OCI-LY3 (cell line): ENCODE measurements around the gene RPGR.

ENCODE experiments used
- H2AFZ ChIP-seq: fragments of 200-600, 300-600 bp; shearing (Covaris generic); 2 replicates; pipeline ENCODE4 v1.6.0; 2014; ENCODE audit warnings: antibody characterized with exemption, low read depth, low read length
- H3K27ac ChIP-seq: fragments of 200-600, 300-600 bp; sonication (generic); 2 replicates; pipeline ENCODE4 v1.5.1; 2014; ENCODE audit warnings: mild to moderate bottlenecking, low read length, moderate library complexity, mixed read lengths
- H3K27me3 ChIP-seq: fragments of 200-600, 300-600 bp; sonication (generic); 2 replicates; pipeline ENCODE4 v1.6.1; 2014; ENCODE audit warnings: low read depth, low read length, mixed read lengths
- H3K36me3 ChIP-seq: fragments of 200-600, 300-600 bp; sonication (generic); replicated peaks from 2 replicates; pipeline ENCODE3; 2014; ENCODE audit warnings: low read depth, low read length, mixed read lengths
- H3K4me1 ChIP-seq: fragments of 300-600, 200-600 bp; sonication (generic); 2 replicates; pipeline ENCODE4 v1.6.1; 2014; ENCODE audit warnings: low read length, mixed read lengths
- H3K4me2 ChIP-seq: fragments of 200-600, 300-600 bp; sonication (generic); 2 replicates; pipeline ENCODE4 v1.6.1; 2014; ENCODE audit warnings: low read length, mixed read lengths
- H3K4me3 ChIP-seq: fragments of 300-600, 200-600 bp; sonication (generic); 2 replicates; pipeline ENCODE4 v1.5.1; 2014; ENCODE audit warnings: antibody characterized with exemption, mild to moderate bottlenecking, low read length, moderate library complexity
- H3K79me2 ChIP-seq: fragments of 300-600, 200-600 bp; shearing (Covaris generic); 2 replicates; pipeline ENCODE4 v1.6.1; 2014; ENCODE audit warnings: mild to moderate bottlenecking, low read length, mixed read lengths
- H3K9ac ChIP-seq: fragments of 300-600, 200-600 bp; shearing (Covaris generic); 2 replicates; pipeline ENCODE4 v1.6.0; 2014; ENCODE audit warnings: mild to moderate bottlenecking, low read length, moderate library complexity
- H3K9me3 ChIP-seq: fragments of 200-600, 300-600 bp; shearing (Covaris generic); 2 replicates; pipeline ENCODE4 v1.6.1; 2014; ENCODE audit warnings: low read length, mixed read lengths; ENCODE audit not compliant: insufficient read depth
- H4K20me1 ChIP-seq: fragments of 200-600, 300-600 bp; sonication (generic); 2 replicates; pipeline ENCODE4 v1.6.1; 2016; ENCODE audit warnings: low read length, mixed read lengths; ENCODE audit not compliant: insufficient read depth
- EZH2phosphoT487 ChIP-seq: fragments of 200-600 bp; shearing (Covaris generic); IDR thresholded peaks from 2 replicates; pipeline ENCODE4 v1.6.1; 2018; ENCODE audit warnings: antibody characterized with exemption, mixed run types, low read depth
- TF ChIP-seq, protein P1 (sequence below): fragments of 200-600, 300-600 bp; sonication (generic); IDR thresholded peaks from 2 replicates; pipeline ENCODE4 v1.5.1; 2014; ENCODE audit warnings: antibody characterized with exemption, low read length, low read depth

RPGR gene

GRCh38 chrX:38285649-38286048 is 41.7 kb downstream of the RPGR start:
- TF ChIP-seq EZH2phosphoT487: no peak
- TF ChIP-seq, protein P1, sequence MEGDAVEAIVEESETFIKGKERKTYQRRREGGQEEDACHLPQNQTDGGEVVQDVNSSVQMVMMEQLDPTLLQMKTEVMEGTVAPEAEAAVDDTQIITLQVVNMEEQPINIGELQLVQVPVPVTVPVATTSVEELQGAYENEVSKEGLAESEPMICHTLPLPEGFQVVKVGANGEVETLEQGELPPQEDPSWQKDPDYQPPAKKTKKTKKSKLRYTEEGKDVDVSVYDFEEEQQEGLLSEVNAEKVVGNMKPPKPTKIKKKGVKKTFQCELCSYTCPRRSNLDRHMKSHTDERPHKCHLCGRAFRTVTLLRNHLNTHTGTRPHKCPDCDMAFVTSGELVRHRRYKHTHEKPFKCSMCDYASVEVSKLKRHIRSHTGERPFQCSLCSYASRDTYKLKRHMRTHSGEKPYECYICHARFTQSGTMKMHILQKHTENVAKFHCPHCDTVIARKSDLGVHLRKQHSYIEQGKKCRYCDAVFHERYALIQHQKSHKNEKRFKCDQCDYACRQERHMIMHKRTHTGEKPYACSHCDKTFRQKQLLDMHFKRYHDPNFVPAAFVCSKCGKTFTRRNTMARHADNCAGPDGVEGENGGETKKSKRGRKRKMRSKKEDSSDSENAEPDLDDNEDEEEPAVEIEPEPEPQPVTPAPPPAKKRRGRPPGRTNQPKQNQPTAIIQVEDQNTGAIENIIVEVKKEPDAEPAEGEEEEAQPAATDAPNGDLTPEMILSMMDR: no peak
- Histone ChIP-seq H3K9me3 (no peaks in the 10 kb centered on the region), H3K79me2 (no peaks in the 10 kb centered on the region), H3K27me3 (no peaks in the 10 kb centered on the region), H2AFZ (no peak overlapping the region), H4K20me1 (no peaks in the 10 kb centered on the region), H3K4me2 (no peak overlapping the region), H3K36me3 (no peaks in the 10 kb centered on the region), H3K9ac (no peak overlapping the region), H3K4me3 (no peak overlapping the region), H3K4me1 (peaks cover 9% of the 10 kb centered on the region), H3K27ac (no peak overlapping the region)

DNA sequence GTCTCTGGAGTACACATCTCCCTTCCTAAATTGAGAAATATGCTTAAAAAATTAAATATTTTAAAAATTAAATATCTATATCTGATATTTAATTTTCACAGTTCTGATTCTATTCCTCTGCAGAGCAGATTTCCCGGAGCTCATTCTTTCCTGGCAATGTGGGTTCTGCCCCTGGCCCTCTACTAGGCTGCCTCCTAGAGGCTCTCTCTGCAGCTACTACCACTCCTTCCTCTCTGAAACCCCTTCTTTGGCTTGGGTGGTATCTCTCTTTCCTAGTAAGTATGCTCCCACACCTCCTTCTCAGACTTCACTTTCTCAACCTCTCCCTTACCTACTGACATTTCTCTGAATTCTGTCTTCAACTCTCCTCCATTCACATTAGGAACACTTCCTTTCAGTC is 45.3 kb downstream of the RPGR start:
- Histone ChIP-seq H3K36me3 (no peaks in the 10 kb centered on the region), H4K20me1 (no peaks in the 10 kb centered on the region), H2AFZ (no peak overlapping the region), H3K9me3 (no peaks in the 10 kb centered on the region), H3K4me2 (no peak overlapping the region), H3K79me2 (no peaks in the 10 kb centered on the region), H3K4me3 (no peak overlapping the region), H3K9ac (no peak overlapping the region), H3K27ac (no peak overlapping the region), H3K27me3 (no peaks in the 10 kb centered on the region), H3K4me1 (no peaks in the 10 kb centered on the region)
- TF ChIP-seq, protein P1: peak; percentile 37
- TF ChIP-seq EZH2phosphoT487: no peak

GRCh38 chrX:38279188-38279587 is 48.1 kb downstream of the RPGR start:
- Histone ChIP-seq H3K9me3 (no peaks in the 10 kb centered on the region), H3K4me2 (no peak overlapping the region), H4K20me1 (no peaks in the 10 kb centered on the region), H3K27ac (no peak overlapping the region), H3K27me3 (no peaks in the 10 kb centered on the region), H3K4me1 (peaks cover 13% of the 10 kb centered on the region), H3K9ac (no peak overlapping the region), H3K4me3 (no peak overlapping the region), H3K36me3 (peaks cover 10% of the 10 kb centered on the region), H3K79me2 (no peaks in the 10 kb centered on the region), H2AFZ (no peak overlapping the region)
- TF ChIP-seq EZH2phosphoT487: no peak
- TF ChIP-seq, protein P1: no peak

- no peaks in the 10 kb centered on the region for H3K9me3 ChIP-seq
- H2AFZ ChIP-seq: no peak overlapping the region
- no peaks in the 10 kb centered on the region for H4K20me1 ChIP-seq
- no peak overlapping the region for H3K4me3 ChIP-seq
- H3K4me2 ChIP-seq: no peak overlapping the region
- H3K27me3 ChIP-seq: no peaks in the 10 kb centered on the region
- H3K4me1 ChIP-seq: peaks cover 13% of the 10 kb centered on the region
- no peak overlapping the region for H3K27ac ChIP-seq
- no peak for TF ChIP-seq EZH2phosphoT487
- TF ChIP-seq, protein P1: no peak
- H3K79me2 ChIP-seq: no peaks in the 10 kb centered on the region
- no peak overlapping the region for H3K9ac ChIP-seq
- H3K36me3 ChIP-seq: peaks cover 13% of the 10 kb centered on the region
Observed at GRCh38 chrX:38278682-38279081, 48.6 kb downstream of the RPGR start.
